GM12892 (cell line): ENCODE results near the gene DDX1.

Source experiments
- DNase-seq: peaks from one replicate; pipeline ENCODE4 v3.0.0; 2011; ENCODE audit not compliant: insufficient read length
- FAIRE-seq: peaks from 2 replicates; lab custom pipeline; 2011; peaks lifted over from hg19 to GRCh38; lab: Jason Lieb, UNC
- POLR2A ChIP-seq: IDR thresholded peaks from 2 replicates; pipeline ENCODE4 v1.6.1; 2011; ENCODE audit warnings: low read depth, low read length, control low read depth
- POLR2AphosphoS5 ChIP-seq: IDR thresholded peaks from 2 replicates; pipeline ENCODE4 v1.6.1; 2011; ENCODE audit warnings: low read depth, low read length, control low read depth
- TAF1 ChIP-seq: IDR thresholded peaks from 2 replicates; pipeline ENCODE4 v1.6.1; 2011; ENCODE audit warnings: low read depth, mild to moderate bottlenecking, control low read depth, low read length, borderline replicate concordance

DDX1 gene

DNA sequence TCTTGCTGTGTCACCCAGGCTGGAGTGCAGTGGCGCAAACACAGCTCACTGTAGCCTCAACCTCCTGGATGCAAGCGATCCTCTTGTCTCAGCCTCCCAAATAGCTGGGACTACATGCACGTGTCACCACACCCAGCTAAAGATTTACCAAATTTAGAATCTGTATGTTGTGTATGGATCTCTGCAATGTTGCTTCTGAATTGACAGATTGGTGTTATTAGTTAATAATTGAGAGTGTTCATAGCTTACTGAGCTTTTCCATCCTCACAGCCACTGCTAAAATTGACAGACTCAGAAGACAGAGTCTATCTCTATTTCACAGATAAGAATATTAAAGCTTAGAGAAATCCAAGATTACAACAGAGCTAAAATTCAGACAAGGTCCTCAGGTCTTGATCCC lies 26.3 kb upstream of the DDX1 start:
- TF ChIP-seq TAF1, result no peak
- no peak for TF ChIP-seq POLR2AphosphoS5
- TF ChIP-seq POLR2A, result no peak
- no peak for FAIRE-seq

DNA sequence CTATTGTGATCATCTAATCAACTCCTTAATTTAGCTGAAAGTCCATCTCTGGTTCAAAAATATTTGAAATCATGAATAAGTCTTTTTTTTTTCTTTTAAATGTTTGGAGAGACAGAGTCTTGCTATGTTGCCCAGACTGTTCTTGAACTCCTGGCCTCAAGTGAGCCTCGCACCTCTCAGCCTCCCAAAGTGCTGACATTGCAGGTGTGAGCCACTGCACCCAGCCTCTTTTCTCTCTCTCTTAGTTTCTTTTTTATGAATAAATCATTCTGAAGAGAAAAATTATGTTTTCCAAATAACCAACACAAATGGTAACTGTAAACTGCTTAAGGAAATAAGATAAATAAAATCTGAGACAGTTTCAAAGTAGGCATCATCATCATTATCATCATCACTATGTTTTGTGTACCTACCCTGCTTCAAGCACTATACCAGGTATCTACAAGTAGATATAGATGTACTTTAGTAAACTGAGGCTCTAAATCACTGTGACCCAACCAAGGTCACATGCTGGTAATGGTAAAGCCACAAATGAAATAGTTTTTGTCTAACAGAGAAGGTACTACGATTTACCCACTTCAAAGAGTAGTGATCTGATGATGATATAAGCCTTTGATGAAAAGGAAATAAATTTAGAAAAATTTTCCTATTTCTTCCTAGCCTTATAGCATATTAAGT lies 25.5 kb upstream of the DDX1 start:
- FAIRE-seq (no peak), DNase-seq (no peak)
- TF ChIP-seq POLR2AphosphoS5 (no peak), POLR2A (no peak), TAF1 (no peak)

More for the DNA sequence above, 26.3 kb upstream of the DDX1 start:
- DNase-seq, result no peak

DNA sequence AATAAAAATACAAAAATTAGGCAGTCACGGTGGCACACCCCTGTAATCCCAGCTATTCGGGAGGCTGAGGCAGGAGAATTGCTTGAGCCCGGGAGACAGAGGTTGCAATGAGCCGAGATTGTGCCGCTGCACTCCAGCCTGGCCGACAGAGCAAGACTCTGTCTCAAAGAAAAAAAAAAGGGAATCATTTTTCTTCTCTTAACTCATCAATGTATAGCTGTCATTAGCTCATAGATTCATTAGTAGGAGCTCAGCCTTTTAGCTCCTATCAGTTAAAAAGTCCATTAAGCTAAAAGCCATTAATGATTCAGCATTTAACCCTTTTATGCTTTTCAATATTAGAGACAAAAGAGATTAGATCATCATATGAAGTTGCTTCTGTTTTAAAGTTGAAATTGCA lies 24.8 kb upstream of the DDX1 start:
- TF ChIP-seq POLR2AphosphoS5 (no peak), POLR2A (no peak), TAF1 (no peak)
- DNase-seq, result no peak
- FAIRE-seq, result no peak

DNA sequence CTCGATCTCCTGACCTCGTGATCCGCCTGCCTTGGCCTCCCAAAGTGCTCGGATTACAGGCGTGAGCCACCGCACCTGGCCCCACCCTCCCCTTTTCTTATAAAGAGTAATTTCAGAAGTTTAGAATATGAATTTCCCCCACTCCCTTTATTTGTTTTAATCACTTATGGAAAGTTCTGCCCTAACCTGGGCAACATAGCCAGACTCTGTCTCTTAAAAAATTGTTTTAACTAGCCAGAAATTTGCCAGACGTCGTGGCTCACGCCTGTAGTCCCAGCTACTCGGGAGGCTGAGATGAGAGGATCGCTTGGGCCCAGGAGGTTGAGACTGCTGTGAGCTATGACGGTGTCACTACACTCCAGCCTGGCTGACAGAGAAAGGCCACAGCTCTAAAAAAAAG lies 22.8 kb upstream of the DDX1 start:
- TF ChIP-seq POLR2AphosphoS5, result no peak
- TF ChIP-seq TAF1, result no peak
- TF ChIP-seq POLR2A, result no peak
- FAIRE-seq (no peak), DNase-seq (no peak)

DNA sequence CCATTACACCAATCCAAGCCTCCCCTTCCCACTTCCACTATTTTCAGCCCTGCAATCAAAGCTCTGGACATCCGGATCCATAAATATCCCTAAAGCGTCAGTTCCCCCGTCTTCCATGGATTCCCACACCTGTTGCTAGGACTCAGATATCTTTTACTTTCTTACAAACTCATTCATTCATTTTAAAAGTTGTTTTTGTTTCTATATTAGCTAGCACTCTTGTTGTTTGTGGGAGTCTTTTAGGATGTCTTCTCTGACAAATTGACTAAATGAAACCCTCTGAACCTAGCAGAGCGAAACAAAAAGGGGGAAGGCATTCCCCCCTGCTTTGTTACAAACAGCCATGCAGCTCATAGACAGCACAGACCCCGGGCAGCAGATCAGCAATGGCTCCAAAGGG lies 21.6 kb upstream of the DDX1 start:
- FAIRE-seq, result no peak
- DNase-seq, result no peak
- TF ChIP-seq TAF1 (no peak), POLR2A (no peak), POLR2AphosphoS5 (no peak)

DNA sequence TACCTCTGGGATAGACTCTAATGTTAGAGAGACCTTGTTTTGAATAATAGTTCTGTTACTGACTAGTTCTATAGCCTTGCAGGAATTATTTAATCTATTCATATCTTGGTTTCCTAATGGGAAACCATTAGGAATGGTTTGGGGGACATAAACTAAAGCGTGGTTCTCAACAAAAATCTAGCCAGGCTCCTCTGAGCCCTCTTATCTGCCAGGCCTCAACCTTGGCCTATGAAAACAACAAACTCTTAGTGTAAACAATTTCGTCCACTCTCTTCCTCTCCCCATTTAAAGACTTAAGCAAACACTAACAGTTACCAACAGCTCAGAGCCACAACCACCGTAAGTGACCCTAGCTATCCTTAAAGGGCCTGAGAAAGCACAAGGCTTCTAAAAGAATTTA lies 19.9 kb upstream of the DDX1 start:
- no peak for DNase-seq
- TF ChIP-seq TAF1 (no peak), POLR2AphosphoS5 (no peak), POLR2A (no peak)
- no peak for FAIRE-seq

DNA sequence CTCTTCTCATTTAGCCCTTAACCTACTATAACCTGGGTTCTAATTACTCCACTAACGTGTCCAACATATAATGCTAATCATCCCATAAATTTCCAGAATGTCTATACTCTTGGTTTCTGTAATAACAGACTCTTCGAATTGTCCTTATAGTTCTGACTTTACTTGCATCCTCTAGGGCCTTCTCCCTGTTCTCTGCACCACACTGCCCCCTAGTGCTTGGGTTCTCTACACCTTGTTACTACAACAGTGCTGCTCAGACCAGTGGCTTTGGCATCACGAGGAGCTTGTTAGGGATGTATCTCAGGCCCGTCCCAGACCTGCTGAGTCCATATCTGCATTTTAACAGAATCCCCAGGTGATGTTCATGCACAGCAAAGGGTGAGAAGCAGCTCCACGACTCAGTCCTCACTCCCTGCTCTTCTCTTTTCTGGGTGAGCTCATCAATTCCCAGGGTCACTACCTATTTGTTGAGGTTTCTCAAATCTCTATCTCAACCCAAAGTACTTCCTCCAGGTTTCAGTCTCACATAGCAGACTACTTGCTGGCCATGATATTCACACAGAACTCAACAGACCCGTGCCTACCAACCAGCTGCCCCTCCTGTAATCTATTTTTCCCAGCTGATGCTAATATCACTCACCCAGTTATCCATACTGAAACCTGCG lies 14.5 kb upstream of the DDX1 start:
- no peak for DNase-seq
- TF ChIP-seq POLR2AphosphoS5 (no peak), POLR2A (no peak), TAF1 (no peak)
- FAIRE-seq, result peak; percentile 62

DNA sequence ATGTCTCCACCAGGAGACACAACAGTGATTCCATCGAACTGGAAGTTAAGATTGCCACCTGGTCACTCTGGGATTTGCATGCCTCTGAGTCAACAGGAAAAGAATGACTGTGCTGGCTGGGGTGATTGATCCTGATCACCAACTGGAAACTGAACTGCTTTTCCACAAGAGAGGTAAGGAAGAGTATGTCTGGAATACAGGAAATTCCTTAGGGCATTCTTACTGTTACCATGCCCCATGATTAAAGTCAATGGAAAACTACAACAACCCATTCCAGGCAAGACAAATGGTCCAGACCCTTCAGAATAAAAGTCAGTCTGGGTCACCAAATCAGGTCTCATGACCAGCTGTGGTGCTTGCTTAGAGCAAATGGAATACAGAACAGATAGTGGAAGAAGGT lies 12.0 kb upstream of the DDX1 start:
- DNase-seq (no peak), FAIRE-seq (no peak)
- no peak for TF ChIP-seq POLR2A
- no peak for TF ChIP-seq TAF1

DNA sequence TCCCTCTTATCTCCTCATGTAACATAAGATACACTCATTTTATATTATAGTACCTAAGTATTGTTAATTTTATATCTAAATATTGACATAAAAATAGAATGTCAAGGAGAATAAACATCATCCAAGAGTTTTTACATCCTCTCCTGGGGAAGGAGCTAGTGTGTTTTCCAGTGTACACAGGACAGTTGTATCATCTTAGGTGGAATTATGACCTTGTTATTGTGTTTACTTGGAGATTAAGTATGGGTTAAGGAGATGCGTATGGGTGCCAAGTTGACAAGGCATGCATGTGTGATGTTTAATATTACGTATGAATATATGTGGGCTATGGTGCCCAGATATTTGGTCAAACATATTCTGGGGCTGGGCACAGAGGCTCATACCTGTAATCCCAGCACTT lies 11.2 kb upstream of the DDX1 start:
- DNase-seq (no peak), FAIRE-seq (no peak)
- no peak for TF ChIP-seq TAF1
- no peak for TF ChIP-seq POLR2AphosphoS5

DNA sequence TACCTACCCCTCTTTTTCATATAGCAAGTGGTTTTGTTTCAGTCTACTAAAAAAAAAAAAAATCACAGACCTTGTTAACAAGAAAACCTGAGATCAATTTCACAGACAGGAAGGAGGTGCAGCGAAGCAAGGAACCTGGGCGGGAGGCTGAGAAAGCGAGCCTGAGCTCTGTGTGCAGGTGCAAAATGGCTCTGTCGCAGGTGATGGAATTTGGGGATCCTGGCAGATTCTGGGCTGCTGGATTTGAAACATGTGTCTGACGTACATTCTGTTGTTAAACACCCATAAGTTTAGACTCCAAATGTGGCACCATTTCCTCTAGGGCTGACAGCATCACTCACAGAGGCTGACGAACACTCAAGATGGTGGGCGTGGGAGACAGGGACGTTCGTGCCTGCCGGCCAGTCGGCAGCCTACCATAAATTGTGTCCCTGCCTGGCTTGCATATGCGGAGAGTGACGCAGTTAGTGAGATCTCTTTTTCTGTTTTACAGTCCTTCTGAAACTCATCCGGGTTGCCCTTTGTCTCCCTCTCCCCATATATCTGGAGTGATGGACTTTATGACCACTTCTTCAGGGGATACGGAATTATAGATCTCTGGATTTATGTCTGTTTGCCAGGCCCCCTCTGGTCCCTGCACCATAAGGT lies 8.8 kb upstream of the DDX1 start:
- DNase-seq (no peak), FAIRE-seq (no peak)
- TF ChIP-seq POLR2AphosphoS5, result no peak
- no peak for TF ChIP-seq POLR2A
- no peak for TF ChIP-seq TAF1

DNA sequence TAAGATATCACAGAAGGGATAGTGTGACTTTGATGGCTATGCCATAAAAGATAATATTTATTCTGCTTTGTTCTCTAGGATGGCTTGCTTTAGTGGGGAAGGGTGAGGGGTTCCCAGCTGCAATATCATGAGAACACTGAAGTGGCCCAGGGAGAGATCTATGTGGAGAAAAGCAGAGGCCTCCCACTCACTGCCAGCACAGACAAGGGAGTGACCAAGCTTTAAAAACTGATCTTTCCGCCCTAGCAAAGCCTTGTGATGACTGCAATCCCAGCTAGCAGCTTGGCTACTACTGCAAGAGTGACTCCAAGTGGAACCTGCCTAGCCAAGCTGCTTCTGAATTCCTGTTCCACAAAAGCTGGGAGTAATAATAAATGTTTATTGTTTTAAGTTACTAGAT lies 7.8 kb upstream of the DDX1 start:
- FAIRE-seq, result no peak
- no peak for DNase-seq
- no peak for TF ChIP-seq TAF1
- no peak for TF ChIP-seq POLR2A
- no peak for TF ChIP-seq POLR2AphosphoS5

DNA sequence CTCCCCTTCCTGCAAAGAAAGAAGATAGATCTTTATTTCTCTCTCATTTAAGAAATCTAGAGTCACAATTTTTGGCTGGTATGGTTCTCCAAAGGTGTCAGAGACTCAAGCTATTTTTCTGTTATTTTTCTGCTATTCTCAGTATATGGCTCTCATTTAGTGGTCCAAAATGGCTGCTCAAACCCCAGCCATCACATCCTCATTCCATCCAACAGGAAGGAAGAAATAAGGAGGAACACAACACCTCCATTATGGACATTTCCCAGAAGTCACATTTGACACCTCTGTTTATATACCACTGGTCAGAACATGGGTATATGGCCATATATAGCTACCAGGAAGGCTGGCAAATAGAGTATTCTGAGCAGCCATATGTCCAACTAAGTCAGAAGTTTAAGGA lies 7.4 kb upstream of the DDX1 start:
- TF ChIP-seq TAF1 (no peak), POLR2A (no peak), POLR2AphosphoS5 (no peak)
- FAIRE-seq, result no peak
- DNase-seq, result no peak
